Stimulated activated CD4-positive, alpha-beta T cell treated with anti-CD3 and anti-CD28 coated beads, Interleukin-4, amount 100 ng/mL, for 1 hour (primary cell): Measurements from ENCODE around the gene CCDC200.
"Not testable (repeated sequence)": the region's sequence is repeated elsewhere in the genome, so short reads cannot be mapped to it uniquely, and the experiment has no call there.

Experiments
- DNase-seq: peaks from one replicate; pipeline ENCODE4 v3.0.0-alpha.2; 2020

Gene CCDC200

DNA sequence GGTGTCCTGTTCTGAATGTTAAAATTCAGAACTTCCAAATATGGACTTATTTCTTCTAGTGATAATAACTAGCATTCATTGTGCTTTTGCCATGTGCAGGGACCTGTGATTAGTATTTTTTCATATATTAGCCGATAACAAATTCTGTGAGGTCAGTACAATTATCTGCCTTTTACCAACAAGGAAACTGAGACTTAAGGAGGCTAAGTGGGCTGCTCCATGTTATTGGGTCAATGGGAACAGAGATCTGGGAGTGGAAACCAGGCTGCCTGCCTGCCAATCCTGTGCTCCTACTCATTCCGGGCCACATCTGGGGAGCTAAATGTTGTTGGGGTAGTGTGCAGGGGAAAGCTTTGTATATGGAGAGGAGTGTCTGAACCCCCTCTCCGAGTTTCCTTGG lies 13.1 kb downstream of the CCDC200 start:
- no peak for DNase-seq

DNA sequence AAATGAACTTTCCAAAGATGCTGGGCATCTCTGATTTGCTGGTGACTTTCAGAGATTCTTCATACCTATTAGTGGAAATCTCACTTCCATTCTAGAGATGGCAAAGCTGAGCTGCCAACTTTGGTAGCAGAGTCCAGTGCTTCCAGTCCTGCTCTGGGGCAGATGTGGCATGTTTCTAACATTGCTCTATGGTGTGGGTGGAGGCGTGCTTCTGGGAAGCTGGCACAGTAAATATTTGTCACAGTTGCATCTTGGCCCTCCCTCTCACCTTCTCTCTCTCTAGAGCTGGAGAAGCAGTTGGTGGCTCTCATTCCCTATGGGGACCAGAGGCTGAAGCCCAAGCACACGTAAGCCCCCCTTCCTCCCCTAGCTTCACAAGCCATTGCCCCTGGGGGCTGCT lies 14.9 kb downstream of the CCDC200 start:
- DNase-seq, result no peak

DNA sequence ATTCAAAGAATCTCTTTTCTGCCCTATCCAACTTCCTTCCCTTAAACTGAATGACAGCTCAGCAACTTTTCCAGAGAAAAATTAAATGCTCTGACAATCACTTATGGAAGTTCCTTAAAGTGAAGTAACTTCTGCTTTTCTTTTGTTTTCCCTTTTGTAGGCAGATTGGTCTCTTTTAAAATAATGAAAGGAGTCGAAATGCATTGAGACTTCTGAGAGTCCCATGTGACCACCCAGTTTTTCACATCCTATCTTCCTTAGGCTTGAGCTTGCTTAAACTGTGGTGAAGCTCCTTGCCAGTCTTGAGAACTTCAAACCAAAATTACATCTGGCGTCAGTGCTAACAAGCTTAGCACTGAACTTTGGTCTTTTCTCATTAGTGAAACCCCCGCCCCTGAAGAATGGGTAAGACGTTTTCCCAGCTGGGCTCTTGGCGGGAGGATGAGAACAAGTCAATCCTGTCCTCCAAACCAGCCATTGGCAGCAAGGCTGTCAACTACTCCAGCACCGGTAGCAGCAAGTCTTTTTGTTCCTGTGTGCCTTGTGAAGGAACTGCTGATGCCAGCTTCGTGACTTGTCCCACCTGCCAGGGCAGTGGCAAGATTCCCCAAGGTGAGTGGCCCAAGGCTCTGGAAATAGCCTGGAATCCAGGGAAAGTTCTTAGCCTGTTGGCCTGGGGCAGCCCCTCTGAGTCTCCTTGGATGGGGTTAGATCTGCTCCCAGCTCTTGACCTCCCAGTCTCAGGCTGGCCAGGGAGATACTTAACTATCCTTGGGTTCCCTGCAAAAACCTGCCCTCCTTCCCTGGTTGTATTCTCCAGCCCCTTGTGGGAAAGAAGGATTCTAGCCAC lies 15.6 kb downstream of the CCDC200 start:
- no peak for DNase-seq

DNA sequence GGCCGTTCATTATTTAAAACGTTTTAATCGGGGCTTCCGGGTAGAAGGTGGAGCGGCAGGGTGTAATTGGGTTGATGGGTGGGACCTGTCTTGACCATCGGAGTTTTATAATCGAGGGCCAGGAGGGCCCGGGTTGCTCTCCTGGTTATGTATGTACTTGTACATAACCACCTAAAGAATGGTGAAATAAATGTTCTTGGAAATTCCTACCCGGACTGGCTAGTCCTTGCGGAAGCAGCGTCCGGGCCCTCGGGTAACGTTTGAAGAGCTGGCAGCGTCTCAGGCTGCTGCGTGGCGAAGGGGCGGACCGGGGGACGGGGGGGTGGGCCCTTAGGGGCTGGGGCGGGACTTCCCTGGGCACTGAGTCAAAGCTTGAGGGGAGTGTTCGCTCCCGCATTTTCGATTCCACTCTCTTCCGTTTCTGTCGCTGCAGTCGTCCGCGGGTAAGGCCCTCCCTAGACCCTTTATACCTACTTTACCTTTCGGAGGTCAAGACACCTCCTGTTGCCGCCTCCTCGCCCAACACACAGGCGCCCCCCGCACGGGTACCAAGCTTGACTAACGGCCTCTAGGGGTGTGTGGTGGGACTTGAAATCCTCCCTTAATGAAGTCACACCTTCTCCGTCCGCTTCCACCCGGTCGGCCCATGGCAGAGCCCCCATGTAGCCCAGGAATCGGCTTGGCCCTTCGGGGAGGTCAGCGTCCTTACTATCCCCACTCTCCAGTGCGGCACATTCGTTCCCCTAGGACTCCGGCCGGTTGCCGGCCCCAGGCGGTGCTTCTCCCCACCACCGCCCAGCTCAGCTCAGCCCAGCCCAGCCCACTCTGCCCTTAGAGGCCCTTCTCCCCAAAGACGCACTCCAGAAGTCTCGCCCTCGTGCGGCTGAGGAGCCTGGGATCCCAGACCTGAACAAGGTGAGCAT lies 16.7 kb downstream of the CCDC200 start, which contains the start of gene TMEM106A:
TMEM106A (plus strand) TSS at position 396 of the 923 bp plus-strand sequence. CDS start 1,167 bp downstream, outside the sequence.
- peak; percentile 74 for DNase-seq

DNA sequence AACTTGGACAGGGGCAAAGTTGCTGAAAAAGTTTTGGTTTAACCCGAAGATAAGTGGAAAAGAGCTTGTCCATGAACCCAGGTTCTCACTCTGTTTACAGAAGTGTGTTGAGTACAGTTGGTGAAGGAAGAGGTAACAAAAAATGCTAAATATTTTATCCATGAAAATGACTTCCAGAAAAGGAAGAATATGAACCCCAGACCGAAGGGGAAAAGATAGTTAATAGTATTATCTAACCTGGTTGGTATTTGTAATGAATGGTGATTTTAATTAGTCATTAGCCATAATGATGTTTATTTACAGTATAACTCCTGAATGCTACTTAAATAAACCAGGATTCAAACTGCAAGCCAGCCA lies 17.3 kb downstream of the CCDC200 start:
- no peak for DNase-seq

DNA sequence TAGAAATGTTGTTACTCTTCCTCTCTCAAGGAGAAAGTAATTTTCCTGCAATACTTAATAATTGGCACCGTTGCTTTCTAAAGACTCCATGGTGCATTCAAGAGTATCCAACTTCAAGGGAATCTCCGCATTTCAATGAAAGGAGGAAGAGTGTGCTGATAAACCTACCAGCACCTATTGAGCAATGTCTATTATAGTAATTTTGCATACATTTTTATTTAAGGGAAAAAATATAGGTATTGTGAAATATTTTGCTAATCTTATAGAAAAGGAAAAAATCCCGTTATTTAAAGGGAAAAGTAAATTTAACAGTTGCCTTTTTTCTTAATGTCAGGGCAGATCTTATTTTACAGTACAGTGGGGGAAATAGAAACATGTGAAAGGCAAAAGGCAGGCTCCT lies 17.8 kb downstream of the CCDC200 start:
- DNase-seq, result no peak

DNA sequence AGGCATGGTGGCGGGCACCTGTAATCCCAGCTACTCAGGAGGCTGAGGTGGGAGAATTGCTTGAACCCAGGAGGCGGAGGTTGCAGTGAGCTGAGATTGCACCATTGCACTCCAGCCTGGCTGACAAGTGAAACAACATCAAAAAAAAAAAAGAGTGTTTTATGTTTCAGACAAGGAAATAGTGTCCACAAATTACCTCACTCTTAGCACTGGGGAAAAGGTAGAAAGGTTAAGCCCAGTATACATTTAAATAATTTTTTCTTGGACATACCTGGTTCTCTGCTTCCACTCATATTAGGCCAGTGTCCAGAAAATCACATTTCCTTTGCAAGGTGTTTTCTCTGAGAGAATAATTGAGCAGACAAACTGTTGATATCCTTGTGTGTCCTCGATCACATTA lies 25.4 kb downstream of the CCDC200 start:
- DNase-seq, result not testable (repeated sequence)

DNA sequence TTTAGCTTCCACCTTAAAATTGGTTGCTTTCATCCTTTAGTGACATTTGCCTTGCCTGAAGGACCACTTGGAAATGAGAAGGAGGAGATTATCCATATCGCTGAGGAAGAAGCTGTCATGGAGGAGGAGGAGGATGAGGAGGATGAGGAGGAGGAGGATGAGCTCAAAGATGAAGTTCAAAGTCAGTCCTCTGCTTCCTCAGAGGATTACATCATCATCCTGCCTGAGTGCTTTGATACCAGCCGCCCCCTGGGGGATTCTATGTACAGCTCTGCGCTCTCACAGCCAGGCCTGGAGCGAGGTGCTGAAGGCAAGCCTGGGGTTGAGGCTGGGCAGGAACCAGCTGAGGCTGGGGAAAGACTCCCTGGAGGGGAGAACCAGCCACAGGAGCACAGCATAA lies 28.3 kb downstream of the CCDC200 start:
- no peak for DNase-seq

DNA sequence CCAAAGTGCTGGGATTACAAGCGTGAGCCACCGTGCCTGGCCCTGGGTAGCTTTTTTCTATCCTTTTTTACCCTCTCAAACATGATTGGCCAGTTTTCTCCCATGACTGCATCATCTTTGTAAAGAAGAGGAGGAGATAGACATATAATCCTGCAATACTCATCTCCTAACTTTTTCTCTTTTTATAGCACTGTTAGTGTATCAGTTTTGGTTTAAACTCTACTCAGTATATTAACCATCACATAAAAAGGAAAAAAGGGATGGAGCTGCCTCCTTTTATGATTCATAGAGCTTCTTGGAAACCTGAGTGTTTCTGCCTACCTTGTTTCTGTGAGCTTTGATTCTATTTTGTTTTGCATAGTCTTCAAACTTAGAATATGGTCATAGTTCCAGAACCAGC lies 28.8 kb downstream of the CCDC200 start:
- DNase-seq, result no peak

DNA sequence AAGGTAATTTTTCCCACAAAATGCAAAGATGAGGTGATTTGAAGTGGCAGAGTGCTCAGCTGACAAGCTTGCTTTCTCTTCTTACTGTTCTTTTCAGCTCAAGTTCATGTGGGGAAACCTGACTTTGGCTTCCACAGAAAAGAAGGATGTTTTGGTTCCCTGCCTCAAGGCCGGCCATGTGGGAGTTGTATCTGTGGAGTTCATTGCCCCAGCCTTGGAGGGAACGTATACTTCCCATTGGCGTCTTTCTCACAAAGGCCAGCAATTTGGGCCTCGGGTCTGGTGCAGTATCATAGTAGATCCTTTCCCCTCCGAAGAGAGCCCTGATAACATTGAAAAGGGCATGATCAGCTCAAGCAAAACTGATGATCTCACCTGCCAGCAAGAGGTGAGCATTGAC lies 35.2 kb downstream of the CCDC200 start:
- no peak for DNase-seq

DNA sequence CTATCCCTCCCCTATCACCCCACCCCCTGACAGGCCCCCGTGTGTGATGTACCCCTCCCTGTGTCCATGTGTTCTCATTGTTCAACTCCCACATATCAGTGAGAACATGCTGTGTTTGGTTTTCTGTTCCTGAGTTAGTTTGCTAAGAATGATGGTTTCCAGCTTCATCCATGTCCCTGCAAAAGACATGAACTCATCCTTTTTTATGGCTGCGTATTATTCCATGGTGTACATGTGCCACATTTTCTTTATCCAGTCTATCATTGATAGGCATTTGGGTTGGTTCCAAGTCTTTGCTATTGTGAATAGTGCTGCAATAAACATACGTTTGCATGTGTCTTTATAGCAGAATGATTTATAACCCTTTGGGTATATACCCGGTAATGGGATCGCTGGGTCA lies 41.8 kb downstream of the CCDC200 start:
- DNase-seq, result not testable (repeated sequence)

DNA sequence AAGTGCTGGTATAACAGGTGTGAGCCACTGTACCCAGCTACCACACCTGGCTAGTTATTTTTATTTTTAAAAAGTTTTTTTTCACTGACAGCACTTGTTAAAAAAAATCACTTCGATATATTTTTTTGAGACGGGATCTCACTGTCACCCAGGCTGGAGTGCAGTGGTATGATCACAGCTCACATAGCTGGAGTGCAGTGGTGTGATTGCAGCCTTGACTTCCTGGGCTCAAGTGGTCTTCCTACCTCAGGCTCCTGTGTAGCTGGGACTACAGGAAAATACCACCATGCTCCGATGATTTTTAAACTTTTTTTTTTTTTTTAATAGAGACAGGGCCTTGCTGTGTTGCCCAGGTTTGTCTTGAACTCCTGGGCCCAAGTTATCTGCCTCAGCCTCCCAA lies 44.5 kb downstream of the CCDC200 start:
- no peak for DNase-seq

DNA sequence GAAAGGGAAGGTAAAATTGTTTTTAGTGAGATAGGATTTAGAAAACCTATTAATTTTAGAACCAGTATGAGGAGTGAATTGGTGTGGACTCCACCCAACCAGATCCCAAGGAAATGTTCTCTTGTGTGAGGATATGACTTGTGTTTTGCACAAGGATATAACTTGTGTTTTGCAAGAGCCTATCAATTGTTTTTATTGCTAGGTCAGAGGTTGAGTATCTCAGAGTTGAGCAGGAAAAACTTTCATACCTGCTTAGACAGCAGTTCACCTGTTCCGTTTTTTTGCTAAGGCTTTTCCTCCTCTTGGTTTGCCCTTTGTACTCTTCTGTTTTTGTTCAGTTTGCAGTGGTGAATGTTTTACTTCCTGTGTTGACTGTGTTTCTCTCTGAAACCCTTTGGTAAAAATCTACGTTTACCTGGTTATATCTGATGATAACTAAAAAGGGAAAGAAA lies 52.3 kb downstream of the CCDC200 start:
- no peak for DNase-seq

DNA sequence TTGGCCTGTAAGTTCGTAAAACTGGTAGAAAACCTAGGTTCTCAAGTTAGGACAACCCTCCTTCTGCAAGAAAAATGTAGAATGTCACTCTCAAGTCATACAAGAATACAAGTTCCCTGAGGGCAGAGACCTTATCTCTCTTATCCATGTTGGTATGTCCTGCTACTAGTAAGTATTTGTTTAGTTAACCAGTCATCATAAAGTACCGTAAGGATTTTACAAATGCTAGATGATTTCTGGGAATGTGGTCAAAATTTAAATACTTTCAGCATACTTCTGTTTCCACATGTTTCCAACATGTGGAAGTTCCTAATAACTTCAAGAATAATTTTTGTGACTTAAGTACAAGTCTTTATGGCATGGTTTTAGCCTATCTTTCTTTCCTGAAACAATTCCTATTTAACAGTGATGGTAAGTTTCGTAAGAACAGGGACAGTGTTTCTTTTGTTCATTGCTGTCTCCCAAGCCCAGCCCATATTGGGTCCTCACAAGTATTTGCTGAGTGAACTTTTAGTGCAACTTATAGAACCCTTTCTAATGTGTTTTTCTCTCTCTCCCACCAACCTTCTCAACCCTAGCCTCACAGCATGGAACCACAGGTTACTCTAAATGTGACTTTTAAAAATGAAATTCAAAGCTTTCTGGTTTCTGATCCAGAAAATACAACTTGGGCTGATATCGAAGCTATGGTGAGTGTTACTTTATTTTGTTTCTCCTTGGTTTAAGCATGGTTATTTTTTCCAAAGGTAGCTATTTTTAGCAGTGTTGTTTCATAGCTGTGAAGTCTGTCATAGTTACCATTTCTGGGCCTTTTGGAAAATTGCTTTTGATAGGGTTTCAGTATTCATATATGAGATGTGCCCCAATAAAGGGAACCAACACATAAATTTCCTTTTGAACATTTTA lies 53.0 kb downstream of the CCDC200 start:
- no peak for DNase-seq

DNA sequence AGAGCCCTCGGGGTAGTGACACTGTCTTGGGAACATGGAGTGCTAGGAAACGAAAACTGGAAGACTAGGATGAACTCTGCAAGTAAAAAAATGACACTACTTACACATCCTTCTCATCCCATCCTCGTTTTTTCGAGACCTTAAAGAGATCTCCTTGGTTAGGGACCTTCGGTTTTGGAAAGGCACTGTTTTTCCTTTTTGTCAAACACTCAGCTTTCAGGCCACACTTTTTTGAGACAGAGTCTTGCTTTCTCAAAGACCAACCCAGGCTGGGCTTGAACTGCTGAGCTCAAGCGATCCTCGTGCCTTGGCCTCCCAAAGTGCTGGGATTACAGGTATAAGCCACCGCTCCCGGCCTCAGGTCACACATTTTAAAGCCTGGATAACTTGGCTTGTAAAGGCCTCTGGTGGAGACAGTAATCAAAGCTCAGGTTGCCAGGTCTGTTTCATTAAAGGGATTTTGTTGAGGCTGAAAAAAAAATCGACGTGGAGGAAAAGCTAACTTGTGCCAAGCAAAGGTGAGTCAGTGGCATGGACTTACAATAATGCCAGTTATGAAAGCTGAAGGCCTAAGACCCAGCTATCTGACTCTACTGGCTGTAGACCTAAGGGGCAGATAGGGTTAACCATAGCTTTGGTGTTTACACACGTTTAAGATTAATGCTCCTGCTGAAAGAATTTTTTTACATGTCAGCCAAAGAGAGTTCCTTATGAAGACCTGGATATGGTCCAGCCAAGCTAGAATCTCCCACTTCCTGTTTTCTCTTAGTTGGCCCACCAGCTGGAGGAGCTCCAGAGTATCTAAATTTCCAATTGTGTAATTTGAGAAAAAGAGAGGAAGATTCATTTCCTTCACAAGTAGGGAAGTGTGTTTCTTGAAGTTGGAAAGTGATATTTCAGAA lies 56.6 kb downstream of the CCDC200 start:
- DNase-seq, result no peak
